Measurements from ENCODE around the gene ETFB. TPM values are rescaled to one million over a fixed set of nuclear protein-coding genes. Genes with fewer than 3 reads are reported as not detected.
A peak's percentile ranks its signal among the peaks of the same experiment; 100 is the strongest.

ETFB gene
- total RNA-seq, 1 donor from 2014 or later, result 77.7 TPM

GRCh38 chr19:51345076-51345620 lies 21.0 kb downstream of the ETFB start:
- Mint-ChIP-seq H3K36me3 (ENCODE audit: unreplicated experiment) (no peaks in the 10 kb centered on the region), H3K9me3 (ENCODE audit: unreplicated experiment) (peaks cover 5% of the 10 kb centered on the region), H3K27me3 (ENCODE audit: unreplicated experiment) (peaks cover 9% of the 10 kb centered on the region), H3K4me1 (ENCODE audit: low read depth, unreplicated experiment) (peaks cover 1% of the 10 kb centered on the region), H3K27ac (ENCODE audit: unreplicated experiment) (peak overlapping the region; percentile 11), H3K4me3 (ENCODE audit: unreplicated experiment) (no peak overlapping the region)
- DNase-seq, result no peak
- TF ChIP-seq, protein P1, sequence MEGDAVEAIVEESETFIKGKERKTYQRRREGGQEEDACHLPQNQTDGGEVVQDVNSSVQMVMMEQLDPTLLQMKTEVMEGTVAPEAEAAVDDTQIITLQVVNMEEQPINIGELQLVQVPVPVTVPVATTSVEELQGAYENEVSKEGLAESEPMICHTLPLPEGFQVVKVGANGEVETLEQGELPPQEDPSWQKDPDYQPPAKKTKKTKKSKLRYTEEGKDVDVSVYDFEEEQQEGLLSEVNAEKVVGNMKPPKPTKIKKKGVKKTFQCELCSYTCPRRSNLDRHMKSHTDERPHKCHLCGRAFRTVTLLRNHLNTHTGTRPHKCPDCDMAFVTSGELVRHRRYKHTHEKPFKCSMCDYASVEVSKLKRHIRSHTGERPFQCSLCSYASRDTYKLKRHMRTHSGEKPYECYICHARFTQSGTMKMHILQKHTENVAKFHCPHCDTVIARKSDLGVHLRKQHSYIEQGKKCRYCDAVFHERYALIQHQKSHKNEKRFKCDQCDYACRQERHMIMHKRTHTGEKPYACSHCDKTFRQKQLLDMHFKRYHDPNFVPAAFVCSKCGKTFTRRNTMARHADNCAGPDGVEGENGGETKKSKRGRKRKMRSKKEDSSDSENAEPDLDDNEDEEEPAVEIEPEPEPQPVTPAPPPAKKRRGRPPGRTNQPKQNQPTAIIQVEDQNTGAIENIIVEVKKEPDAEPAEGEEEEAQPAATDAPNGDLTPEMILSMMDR (IDR thresholded peaks at IDR 0.05; ENCODE audit: partially characterized antibody, unreplicated experiment), result no peak

GRCh38 chr19:51342631-51343569 lies 23.3 kb downstream of the ETFB start:
- no peak for DNase-seq
- peaks cover 3% of the 10 kb centered on the region for H3K4me1 Mint-ChIP-seq (ENCODE audit: low read depth, unreplicated experiment)
- no peak overlapping the region for H3K27ac Mint-ChIP-seq (ENCODE audit: unreplicated experiment)
- peak overlapping the region; percentile 71 for H3K4me3 Mint-ChIP-seq (ENCODE audit: unreplicated experiment)
- H3K36me3 Mint-ChIP-seq (ENCODE audit: unreplicated experiment), result no peaks in the 10 kb centered on the region
- TF ChIP-seq, protein P1 (IDR thresholded peaks at IDR 0.05; ENCODE audit: partially characterized antibody, unreplicated experiment), result no peak
- H3K27me3 Mint-ChIP-seq (ENCODE audit: unreplicated experiment), result peaks cover 13% of the 10 kb centered on the region
- peaks cover 4% of the 10 kb centered on the region for H3K9me3 Mint-ChIP-seq (ENCODE audit: unreplicated experiment)

GRCh38 chr19:51341976-51342580 lies 24.1 kb downstream of the ETFB start, which contains the start of gene VSIG10L:
VSIG10L (minus strand) TSS chr19:51342139; CDS start chr19:51342124, 15 bp downstream.
- DNase-seq, result no peak
- H3K4me3 Mint-ChIP-seq (ENCODE audit: unreplicated experiment), result peak within 1 kb of the TSS; percentile 87
- peaks cover 13% of the 10 kb centered on the region for H3K27me3 Mint-ChIP-seq (ENCODE audit: unreplicated experiment)
- H3K36me3 Mint-ChIP-seq (ENCODE audit: unreplicated experiment), result no peaks in the 10 kb centered on the region
- H3K27ac Mint-ChIP-seq (ENCODE audit: unreplicated experiment), result peak within 1 kb of the TSS; percentile 88
- peaks cover 3% of the 10 kb centered on the region for H3K4me1 Mint-ChIP-seq (ENCODE audit: low read depth, unreplicated experiment)
- H3K9me3 Mint-ChIP-seq (ENCODE audit: unreplicated experiment), result peaks cover 4% of the 10 kb centered on the region
- TF ChIP-seq, protein P1 (IDR thresholded peaks at IDR 0.05; ENCODE audit: partially characterized antibody, unreplicated experiment), result no peak

GRCh38 chr19:51341066-51341465 lies 25.1 kb downstream of the ETFB start:
- Mint-ChIP-seq H3K27me3 (ENCODE audit: unreplicated experiment) (peaks cover 13% of the 10 kb centered on the region), H3K27ac (ENCODE audit: unreplicated experiment) (peak overlapping the region; percentile 88), H3K36me3 (ENCODE audit: unreplicated experiment) (no peaks in the 10 kb centered on the region), H3K4me3 (ENCODE audit: unreplicated experiment) (peak overlapping the region; percentile 87), H3K9me3 (ENCODE audit: unreplicated experiment) (peaks cover 4% of the 10 kb centered on the region), H3K4me1 (ENCODE audit: low read depth, unreplicated experiment) (peaks cover 3% of the 10 kb centered on the region)
- TF ChIP-seq, protein P1 (IDR thresholded peaks at IDR 0.05; ENCODE audit: partially characterized antibody, unreplicated experiment), result no peak
- DNase-seq, result no peak

All from glutamatergic neuron (in vitro differentiated cells).